SK-N-SH (cell line): ENCODE results near the gene TEX54. TPM values are rescaled to one million over a fixed set of nuclear protein-coding genes. Genes with fewer than 3 reads are reported as not detected.

Experiments used
- CTCF ChIA-PET: fragments of 300-600, 350-600 bp; formaldehyde crosslinking; extraction: SDS; loops from one replicate; lab custom pipeline; 2021; lab: Yijun Ruan, JAX
- POLR2A ChIA-PET: fragments of 350-600 bp; sonication (Branson Sonifier 250); formaldehyde crosslinking; extraction: SDS; loops from one replicate; lab custom pipeline; 2020; ENCODE audit warnings: antibody characterized with exemption, inconsistent platforms; lab: Yijun Ruan, JAX
- DNase-seq: peaks from one replicate; pipeline ENCODE4 v3.0.0; 2012
- H2AFZ ChIP-seq: fragments of 200-600 bp; sonication (generic); 2 replicates; pipeline ENCODE4 v1.8.1; 2016; ENCODE audit warnings: antibody characterized with exemption, mild to moderate bottlenecking, low read depth
- H3F3A ChIP-seq: fragments of 200-600 bp; sonication (generic); replicated peaks from 2 replicates; pipeline ENCODE3; 2016; ENCODE audit warnings: antibody characterized with exemption, mild to moderate bottlenecking; ENCODE audit not compliant: insufficient read depth
- H3K27ac ChIP-seq, 2 experiments: fragments of 200-500 bp in 1 of 2; fragments of 200-600 bp in 1 of 2; sonication (Bioruptor generic) in 1 of 2; sonication (generic), shearing (Covaris generic) in 1 of 2; 2 replicates each; pipeline versions ENCODE4 v1.5.1 to v1.6.1; 2014 to 2016; ENCODE audit warnings: low read depth in 2 of 2, inconsistent platforms in 1 of 2, low read length in 1 of 2, mild to moderate bottlenecking in 1 of 2, mixed read lengths in 1 of 2
- H3K27me3 ChIP-seq: fragments of 200-600 bp; sonication (generic), shearing (Covaris generic); 2 replicates; pipeline ENCODE4 v1.6.1; 2016; ENCODE audit warnings: mixed run types; ENCODE audit not compliant: insufficient read depth
- H3K36me3 ChIP-seq, 2 experiments: fragments of 200-500 bp in 1 of 2; fragments of 200-600 bp in 1 of 2; sonication (Bioruptor generic) in 1 of 2; sonication (generic) in 1 of 2; replicated peaks in 1 of 2; 2 replicates each; pipeline versions ENCODE3 to v1.5.1; 2014 to 2016; ENCODE audit warnings: low read length in 1 of 2, mild to moderate bottlenecking in 1 of 2; ENCODE audit not compliant: insufficient read depth in 2 of 2, control insufficient read depth in 1 of 2
- H3K4me1 ChIP-seq, 2 experiments: fragments of 200-500 bp in 1 of 2; fragments of 200-600 bp in 1 of 2; sonication (Bioruptor generic) in 1 of 2; sonication (generic), shearing (Covaris generic) in 1 of 2; 2 replicates each; pipeline versions ENCODE4 v1.5.1 to v1.6.1; 2014 to 2016; ENCODE audit warnings: low read depth in 1 of 2, low read length in 1 of 2, mixed run types in 1 of 2; ENCODE audit not compliant: insufficient read depth in 2 of 2, control insufficient read depth in 1 of 2
- H3K4me2 ChIP-seq: fragments of 200-600 bp; sonication (generic), shearing (Covaris generic); 2 replicates; pipeline ENCODE4 v1.6.1; 2017; ENCODE audit warnings: mixed run types
- H3K4me3 ChIP-seq, 2 experiments: fragments of 200-500 bp in 1 of 2; fragments of 200-600 bp in 1 of 2; sonication (Bioruptor generic) in 1 of 2; sonication (generic), shearing (Covaris generic) in 1 of 2; 2 replicates each; pipeline versions ENCODE4 v1.5.1 to v1.8.1; 2014 to 2016; ENCODE audit warnings: low read depth in 2 of 2, inconsistent platforms in 1 of 2, low read length in 1 of 2, mild to moderate bottlenecking in 1 of 2, mixed read lengths in 1 of 2, moderate library complexity in 1 of 2
- H3K79me2 ChIP-seq: fragments of 200-600 bp; sonication (generic); 2 replicates; pipeline ENCODE4 v1.8.1; 2017; ENCODE audit warnings: mild to moderate bottlenecking; ENCODE audit not compliant: insufficient read depth
- H3K9ac ChIP-seq: fragments of 200-600 bp; sonication (generic); 2 replicates; pipeline ENCODE4 v1.6.1; 2017; ENCODE audit warnings: mixed run types
- H3K9me2 ChIP-seq: fragments of 200-600 bp; sonication (generic); 2 replicates; pipeline ENCODE4 v1.6.1; 2017; ENCODE audit warnings: mixed run types
- H3K9me3 ChIP-seq: fragments of 200-600 bp; sonication (generic); 2 replicates; pipeline ENCODE4 v1.6.1; 2017; ENCODE audit warnings: mixed run types, mild to moderate bottlenecking, moderate library complexity
- H4K20me1 ChIP-seq: fragments of 200-600 bp; sonication (generic); 2 replicates; pipeline ENCODE4 v1.6.1; 2017; ENCODE audit warnings: mild to moderate bottlenecking, mixed run types; ENCODE audit not compliant: insufficient read depth
- EP300 ChIP-seq, 2 experiments: IDR thresholded peaks; 2 replicates each; pipeline versions ENCODE4 v1.4.0 to v1.6.1; 2012; ENCODE audit warnings: borderline replicate concordance in 1 of 2, low read depth in 1 of 2, low read length in 1 of 2
- FOSL2 ChIP-seq: IDR thresholded peaks from 2 replicates; pipeline ENCODE4 v1.4.0; 2012; ENCODE audit warnings: low read depth, mild to moderate bottlenecking, moderate library complexity, borderline replicate concordance
- FOXJ3 ChIP-seq: sonication (generic); formaldehyde crosslinking; IDR thresholded peaks from 2 replicates; pipeline ENCODE4 v1.5.1; 2020; ENCODE audit warnings: mild to moderate bottlenecking, missing genetic modification reagents
- GATA2 ChIP-seq: sonication (generic); formaldehyde crosslinking; IDR thresholded peaks from 2 replicates; pipeline ENCODE4 v1.5.0; 2020; ENCODE audit warnings: mild to moderate bottlenecking, missing genetic modification reagents
- JUND ChIP-seq: IDR thresholded peaks from 2 replicates; pipeline ENCODE4 v1.4.0; 2012
- NRF1 ChIP-seq: IDR thresholded peaks from 2 replicates; pipeline ENCODE4 v1.6.1; 2012; ENCODE audit warnings: low read depth, mild to moderate bottlenecking, low read length
- POLR2AphosphoS5 ChIP-seq: IDR thresholded peaks from 2 replicates; pipeline ENCODE4 v1.6.1; 2012; ENCODE audit warnings: low read depth, low read length
- RFX5 ChIP-seq: IDR thresholded peaks from 2 replicates; pipeline ENCODE4 v1.6.1; 2012; ENCODE audit warnings: mild to moderate bottlenecking, improper control_type of control experiment, low read length
- RXRA ChIP-seq: IDR thresholded peaks from 2 replicates; pipeline ENCODE4 v1.4.0; 2012; ENCODE audit warnings: low read depth, mild to moderate bottlenecking, borderline replicate concordance
- SIN3A ChIP-seq: IDR thresholded peaks from 2 replicates; pipeline ENCODE4 v1.6.1; 2012; ENCODE audit warnings: low read depth, mild to moderate bottlenecking, low read length, moderate library complexity, borderline replicate concordance
- SMC3 ChIP-seq: IDR thresholded peaks from 2 replicates; pipeline ENCODE4 v1.6.1; 2012; ENCODE audit warnings: low read depth, low read length, improper control_type of control experiment
- TAF1 ChIP-seq: IDR thresholded peaks from 2 replicates; pipeline ENCODE4 v1.6.1; 2012; ENCODE audit warnings: low read depth, mild to moderate bottlenecking, low read length, moderate library complexity, borderline replicate concordance
- YY1 ChIP-seq: IDR thresholded peaks from 2 replicates; pipeline ENCODE4 v1.4.0; 2012; ENCODE audit warnings: low read depth, mild to moderate bottlenecking
- WGBS: methylation state at CpG from one replicate; pipeline ENCODE4 v1.1.6; 2017; ENCODE audit warnings: low lambda C conversion rate; 5-methylcytosine and 5-hydroxymethylcytosine counted together
- polyA plus RNA-seq, 3 experiments: library from polyadenylated mRNA; depleted of rRNA; stranded (reverse); fragments of >200 nt; gene quantifications; 2 replicates each; pipeline ENCODE4 v1.2.3, GENCODE V29; 2012
- TF ChIP-seq, protein P1 (sequence below): IDR thresholded peaks from 2 replicates; pipeline ENCODE4 v1.4.0; 2012; ENCODE audit warnings: low read depth, borderline replicate concordance
- TF ChIP-seq, protein P2 (sequence below): fragments of 200-600 bp; sonication (generic); IDR thresholded peaks from 2 replicates; pipeline ENCODE4 v1.6.1; 2017; ENCODE audit warnings: antibody characterized with exemption, mild to moderate bottlenecking, moderate library complexity
- TF ChIP-seq, protein P3 (sequence below): fragments of 150-350 bp; IDR thresholded peaks from 2 replicates; pipeline ENCODE4 v1.6.1; 2017; ENCODE audit warnings: antibody characterized with exemption, low read length, low read depth, borderline replicate concordance

The TEX54 gene
- polyA plus RNA-seq, 1 of the 3 experiments (the other 2 are of a cell fraction) = not detected

GRCh38 chr11:62805076-62805892 lies 27.4 kb downstream of the TEX54 start, which contains the start of gene NXF1 (continued):
- TF ChIP-seq, protein P1, sequence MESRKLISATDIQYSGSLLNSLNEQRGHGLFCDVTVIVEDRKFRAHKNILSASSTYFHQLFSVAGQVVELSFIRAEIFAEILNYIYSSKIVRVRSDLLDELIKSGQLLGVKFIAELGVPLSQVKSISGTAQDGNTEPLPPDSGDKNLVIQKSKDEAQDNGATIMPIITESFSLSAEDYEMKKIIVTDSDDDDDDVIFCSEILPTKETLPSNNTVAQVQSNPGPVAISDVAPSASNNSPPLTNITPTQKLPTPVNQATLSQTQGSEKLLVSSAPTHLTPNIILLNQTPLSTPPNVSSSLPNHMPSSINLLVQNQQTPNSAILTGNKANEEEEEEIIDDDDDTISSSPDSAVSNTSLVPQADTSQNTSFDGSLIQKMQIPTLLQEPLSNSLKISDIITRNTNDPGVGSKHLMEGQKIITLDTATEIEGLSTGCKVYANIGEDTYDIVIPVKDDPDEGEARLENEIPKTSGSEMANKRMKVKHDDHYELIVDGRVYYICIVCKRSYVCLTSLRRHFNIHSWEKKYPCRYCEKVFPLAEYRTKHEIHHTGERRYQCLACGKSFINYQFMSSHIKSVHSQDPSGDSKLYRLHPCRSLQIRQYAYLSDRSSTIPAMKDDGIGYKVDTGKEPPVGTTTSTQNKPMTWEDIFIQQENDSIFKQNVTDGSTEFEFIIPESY = no peak
- peak; percentile 85 for TF ChIP-seq NRF1
- TF ChIP-seq FOSL2 = no peak
- peak; percentile 100 for TF ChIP-seq POLR2AphosphoS5
- no peak for TF ChIP-seq FOXJ3 (CRISPR knock-in tag)
- TF ChIP-seq, protein P2, sequence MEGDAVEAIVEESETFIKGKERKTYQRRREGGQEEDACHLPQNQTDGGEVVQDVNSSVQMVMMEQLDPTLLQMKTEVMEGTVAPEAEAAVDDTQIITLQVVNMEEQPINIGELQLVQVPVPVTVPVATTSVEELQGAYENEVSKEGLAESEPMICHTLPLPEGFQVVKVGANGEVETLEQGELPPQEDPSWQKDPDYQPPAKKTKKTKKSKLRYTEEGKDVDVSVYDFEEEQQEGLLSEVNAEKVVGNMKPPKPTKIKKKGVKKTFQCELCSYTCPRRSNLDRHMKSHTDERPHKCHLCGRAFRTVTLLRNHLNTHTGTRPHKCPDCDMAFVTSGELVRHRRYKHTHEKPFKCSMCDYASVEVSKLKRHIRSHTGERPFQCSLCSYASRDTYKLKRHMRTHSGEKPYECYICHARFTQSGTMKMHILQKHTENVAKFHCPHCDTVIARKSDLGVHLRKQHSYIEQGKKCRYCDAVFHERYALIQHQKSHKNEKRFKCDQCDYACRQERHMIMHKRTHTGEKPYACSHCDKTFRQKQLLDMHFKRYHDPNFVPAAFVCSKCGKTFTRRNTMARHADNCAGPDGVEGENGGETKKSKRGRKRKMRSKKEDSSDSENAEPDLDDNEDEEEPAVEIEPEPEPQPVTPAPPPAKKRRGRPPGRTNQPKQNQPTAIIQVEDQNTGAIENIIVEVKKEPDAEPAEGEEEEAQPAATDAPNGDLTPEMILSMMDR = 0 out of 2 replicates have a peak, but pooled peaks have one; percentile 14
- TF ChIP-seq JUND = no peak
- no peak for TF ChIP-seq GATA2 (CRISPR knock-in tag)
- TF ChIP-seq, protein P3, sequence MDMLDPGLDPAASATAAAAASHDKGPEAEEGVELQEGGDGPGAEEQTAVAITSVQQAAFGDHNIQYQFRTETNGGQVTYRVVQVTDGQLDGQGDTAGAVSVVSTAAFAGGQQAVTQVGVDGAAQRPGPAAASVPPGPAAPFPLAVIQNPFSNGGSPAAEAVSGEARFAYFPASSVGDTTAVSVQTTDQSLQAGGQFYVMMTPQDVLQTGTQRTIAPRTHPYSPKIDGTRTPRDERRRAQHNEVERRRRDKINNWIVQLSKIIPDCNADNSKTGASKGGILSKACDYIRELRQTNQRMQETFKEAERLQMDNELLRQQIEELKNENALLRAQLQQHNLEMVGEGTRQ = no peak
- no peak for TF ChIP-seq SMC3

DNA sequence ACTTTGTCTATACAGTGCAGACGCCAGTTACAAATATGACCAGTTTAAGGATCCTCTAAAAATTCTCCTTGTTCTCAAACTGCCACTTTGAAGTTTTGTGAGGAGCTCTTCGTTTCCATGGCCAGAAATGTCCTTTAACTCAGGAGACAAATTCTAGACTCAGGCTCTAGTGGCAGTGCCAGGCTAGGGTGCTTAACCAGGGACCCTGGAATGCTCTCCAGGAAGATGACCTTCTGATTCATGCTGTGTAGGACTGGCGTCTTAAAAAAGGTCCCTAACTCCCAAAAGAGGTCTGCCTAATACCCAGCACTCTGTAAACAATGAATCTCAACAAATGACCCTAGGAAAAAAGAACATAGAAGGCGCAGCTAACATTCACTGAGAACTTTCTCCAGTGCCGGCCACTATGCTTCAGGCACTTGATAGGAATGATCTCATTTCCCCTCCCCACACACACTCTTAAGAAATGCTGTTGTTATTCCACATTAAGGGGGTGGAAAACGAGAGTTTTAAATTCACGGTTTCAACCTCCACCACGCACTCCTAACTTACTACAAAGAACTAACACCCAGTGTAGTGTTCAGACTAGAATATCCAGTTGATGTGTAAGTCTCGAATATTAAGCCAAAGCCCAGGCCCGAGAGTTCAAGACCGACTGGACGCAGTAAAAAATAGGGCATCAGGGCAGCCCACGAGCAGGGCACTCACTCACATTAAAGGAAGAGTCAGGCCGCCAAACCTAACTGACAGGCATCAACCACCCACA lies 28.1 kb downstream of the TEX54 start:
- Histone ChIP-seq H3K4me3 (peak overlapping the region; percentile 91 to 94), H3K9me2 (no peaks in the 10 kb centered on the region), H3K4me2 (peak overlapping the region; percentile 92), H3K79me2 (peaks cover 41% of the 10 kb centered on the region), H3K27ac (peak overlapping the region; percentile 75 to 83), H3K9ac (peak overlapping the region; percentile 93), H3K36me3 (peaks cover 38 to 43% of the 10 kb centered on the region in 2 experiments), H4K20me1 (peaks cover 16% of the 10 kb centered on the region), H3F3A (peaks cover 21% of the 10 kb centered on the region), H3K27me3 (no peaks in the 10 kb centered on the region), H2AFZ (peak overlapping the region; percentile 52; the same call in 1 of the 2 replicates), H3K4me1 (peaks cover 8 to 18% of the 10 kb centered on the region in 2 experiments), H3K9me3 (no peaks in the 10 kb centered on the region)
- POLR2A ChIA-PET = interaction anchor here (0.9 to 1.1 kb wide), 4 partner anchors 8 to 51 kb away, joined by 3 to 5 read pairs (median 4); no protein-coding TSS in a partner anchor
- CTCF ChIA-PET = interaction anchor here (0.7 to 2.5 kb wide), 3 partner anchors 18 to 51 kb away, joined by 3 to 12 read pairs (median 3); partner anchors contain the start of genes TMEM179B and ZBTB3
- 3% methylated on average over 14 of the region's 14 CpGs for WGBS
- no peak for DNase-seq
- TF ChIP-seq JUND (no peak), RXRA (no peak), EP300 (IDR thresholded peaks at IDR 0.05; ENCODE audit: borderline replicate concordance in 1 of 2, low read depth in 1 of 2, low read length in 1 of 2) (no peak), YY1 (no peak), POLR2AphosphoS5 (no peak), SIN3A (no peak), TAF1 (no peak), RFX5 (no peak), GATA2 (CRISPR knock-in tag) (no peak)
